ENCODE measurements around the gene PRSS56. TPM values are rescaled to one million over a fixed set of nuclear protein-coding genes. Genes with fewer than 3 reads are reported as not detected.

Gene PRSS56
- total RNA-seq, 2 experiments from 2014 or later: not detected

DNA sequence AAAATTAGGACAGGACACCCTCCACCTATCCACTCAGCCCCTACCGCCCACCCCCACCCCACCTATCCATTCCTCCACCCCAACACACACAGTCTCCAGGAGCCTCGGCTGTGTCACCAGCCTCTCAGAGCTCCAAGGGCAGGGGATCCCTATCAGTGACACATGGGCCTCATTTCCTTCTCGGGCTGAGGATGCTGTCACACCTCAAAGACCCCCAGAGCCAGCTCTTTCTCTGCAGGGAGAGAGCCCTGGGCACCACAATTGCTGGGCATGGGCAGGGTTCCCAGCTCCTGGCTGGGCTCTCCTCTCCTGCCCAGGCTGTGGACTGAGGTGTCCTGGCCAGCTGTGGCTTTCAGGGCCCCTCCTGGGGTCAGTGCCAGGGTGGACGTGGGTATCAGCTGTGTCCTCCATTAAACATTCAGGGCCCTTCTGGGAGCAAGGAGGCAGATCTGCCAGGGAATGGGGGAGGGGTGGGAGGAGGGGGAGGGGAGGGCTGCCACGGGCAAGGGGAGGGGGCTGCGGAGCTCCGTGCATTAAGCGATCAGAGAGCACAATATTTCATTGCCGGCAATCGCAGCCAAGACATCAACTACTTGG is 18.3 kb upstream of the PRSS56 start:
- Mint-ChIP-seq H3K4me3 (no peak overlapping the region), H3K36me3 (ENCODE audit: low read depth) (no peaks in the 10 kb centered on the region), H3K9me3 (no peaks in the 10 kb centered on the region), H3K4me1 (peaks cover 4% of the 10 kb centered on the region), H3K27ac (no peak overlapping the region), H3K27me3 (peaks cover 49% of the 10 kb centered on the region)
- CTCF ChIA-PET: no interaction called here
- no peak for DNase-seq
- POLR2A ChIA-PET: no interaction called here

- no peak for DNase-seq
- no peaks in the 10 kb centered on the region for H3K36me3 Mint-ChIP-seq (ENCODE audit: low read depth)
- H3K4me3 Mint-ChIP-seq: peak overlapping the region; percentile 32
- H3K27me3 Mint-ChIP-seq: peaks cover 49% of the 10 kb centered on the region
- H3K9me3 Mint-ChIP-seq: no peaks in the 10 kb centered on the region
- CTCF ChIA-PET: no interaction called here
- peaks cover 4% of the 10 kb centered on the region for H3K4me1 Mint-ChIP-seq
- POLR2A ChIA-PET: no interaction called here
- no peak overlapping the region for H3K27ac Mint-ChIP-seq
Measured at GRCh38 chr2:232502511-232502910, 17.7 kb upstream of the PRSS56 start.

DNA sequence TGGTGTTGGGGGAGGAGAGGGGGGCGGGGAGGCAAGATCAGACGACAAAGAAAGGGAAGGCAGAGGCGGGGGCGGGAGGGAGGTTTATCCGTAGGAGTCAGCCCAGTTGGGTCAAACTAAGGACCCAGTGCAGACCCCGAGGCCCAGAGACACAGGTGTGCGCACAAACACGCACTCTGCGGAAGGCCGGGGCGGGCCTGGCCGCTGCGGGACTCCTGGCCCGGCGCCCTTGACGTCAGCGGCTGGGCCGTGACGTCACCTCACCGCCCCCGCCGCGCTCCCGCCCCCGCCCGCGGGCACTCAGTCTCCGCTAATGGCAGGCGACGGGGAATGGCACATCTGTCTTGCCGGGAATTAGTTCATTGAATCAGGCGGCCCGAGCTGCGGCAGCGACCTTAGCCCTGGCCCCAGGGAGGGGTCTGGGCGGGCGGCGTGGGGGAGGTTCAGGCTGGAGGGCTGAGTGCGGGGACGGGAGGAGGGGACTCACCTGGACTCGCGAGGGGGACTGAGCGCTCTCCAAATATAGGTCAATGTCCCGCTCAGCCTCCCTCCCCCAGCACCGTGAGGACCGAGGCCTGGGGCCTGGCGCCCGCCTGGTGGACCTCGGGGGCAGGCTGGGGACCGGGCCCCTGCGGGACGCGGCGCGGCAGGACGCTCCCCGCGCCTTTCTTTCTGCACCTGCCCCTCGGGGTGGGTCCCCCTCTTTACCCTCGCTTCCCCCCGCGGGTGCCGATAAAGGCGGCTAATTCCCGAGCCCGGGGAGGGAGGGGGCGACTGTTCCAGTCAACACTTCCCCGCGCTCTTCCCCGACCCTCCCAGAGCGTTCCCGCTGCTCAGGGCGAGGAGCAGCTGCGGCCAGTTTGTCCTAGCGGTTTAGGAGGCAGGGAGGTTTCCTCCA is 17.0 kb upstream of the PRSS56 start:
- ChIA-PET CTCF (interaction anchor here (1.1 kb wide), 1 partner anchor 19 kb away, joined by 3 read pairs; no protein-coding TSS in a partner anchor), POLR2A (no interaction called here)
- peaks cover 49% of the 10 kb centered on the region for H3K27me3 Mint-ChIP-seq
- no peak overlapping the region for H3K27ac Mint-ChIP-seq
- H3K4me1 Mint-ChIP-seq: peaks cover 4% of the 10 kb centered on the region
- DNase-seq: peak; percentile 27
- no peaks in the 10 kb centered on the region for H3K9me3 Mint-ChIP-seq
- no peaks in the 10 kb centered on the region for H3K36me3 Mint-ChIP-seq (ENCODE audit: low read depth)
- H3K4me3 Mint-ChIP-seq: no peak overlapping the region

DNA sequence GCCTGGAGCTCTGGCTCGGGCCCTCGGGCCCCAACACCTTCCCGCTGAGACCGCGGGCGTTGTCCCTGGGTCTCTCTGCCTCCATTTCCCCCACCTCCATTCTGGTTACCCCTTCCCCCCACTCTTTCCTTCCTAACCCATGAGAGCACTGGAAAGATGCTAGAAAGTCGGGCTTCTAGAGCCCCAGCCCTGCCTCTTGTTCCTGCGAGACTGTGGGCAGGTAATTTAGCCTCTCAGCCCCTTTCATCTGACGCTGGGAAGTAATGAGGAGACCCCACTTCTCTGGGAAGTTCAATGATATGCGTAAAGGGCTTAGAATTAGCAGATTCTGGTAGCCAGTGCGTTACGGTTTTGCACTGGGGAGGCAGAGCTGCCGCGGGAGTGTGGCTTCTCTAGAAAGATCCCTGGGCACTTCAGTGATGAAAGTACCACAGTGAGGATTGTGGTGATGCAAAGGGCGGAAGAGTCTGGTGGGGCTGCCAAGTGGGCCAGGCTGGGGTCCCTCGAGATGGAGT is 16.3 kb upstream of the PRSS56 start:
- POLR2A ChIA-PET: no interaction called here
- no peak for DNase-seq
- no peak overlapping the region for H3K4me3 Mint-ChIP-seq
- no peaks in the 10 kb centered on the region for H3K36me3 Mint-ChIP-seq (ENCODE audit: low read depth)
- no peak overlapping the region for H3K27ac Mint-ChIP-seq
- H3K27me3 Mint-ChIP-seq: peaks cover 45% of the 10 kb centered on the region
- no peaks in the 10 kb centered on the region for H3K9me3 Mint-ChIP-seq
- CTCF ChIA-PET: interaction anchor here (1.1 kb wide), 1 partner anchor 18 kb away, joined by 3 read pairs; no protein-coding TSS in a partner anchor
- peaks cover 4% of the 10 kb centered on the region for H3K4me1 Mint-ChIP-seq

DNA sequence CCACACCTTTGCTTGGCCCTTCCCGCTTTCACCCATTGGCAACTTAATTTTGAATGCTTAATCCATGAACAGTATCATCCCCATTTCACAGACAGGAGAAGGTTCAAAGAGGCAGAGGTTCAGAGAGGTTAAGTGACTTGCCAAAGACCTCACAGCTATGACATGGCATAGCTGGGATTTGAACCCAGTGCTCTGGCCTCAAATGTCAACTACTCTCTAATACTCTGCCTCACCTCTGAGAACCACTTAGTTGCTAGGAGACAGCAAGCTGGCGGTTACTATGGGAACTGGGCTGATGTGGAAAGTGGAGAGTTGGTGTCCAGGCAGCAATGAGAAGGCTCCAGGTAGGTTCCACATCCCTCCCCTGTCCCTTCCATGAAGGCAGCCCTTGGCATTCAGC is 15.8 kb upstream of the PRSS56 start:
- CTCF ChIA-PET: interaction anchor here (1.1 kb wide), 1 partner anchor 18 kb away, joined by 3 read pairs; no protein-coding TSS in a partner anchor

GRCh38 chr2:232505856-232506255 is 14.3 kb upstream of the PRSS56 start:
- Mint-ChIP-seq H3K27ac (no peak overlapping the region), H3K4me3 (no peak overlapping the region), H3K4me1 (peaks cover 4% of the 10 kb centered on the region), H3K27me3 (peaks cover 40% of the 10 kb centered on the region), H3K36me3 (ENCODE audit: low read depth) (no peaks in the 10 kb centered on the region), H3K9me3 (no peaks in the 10 kb centered on the region)
- ChIA-PET POLR2A (no interaction called here), CTCF (no interaction called here)
- DNase-seq: no peak

More for the DNA sequence above, 15.8 kb upstream of the PRSS56 start:
- Mint-ChIP-seq H3K27ac (no peak overlapping the region), H3K36me3 (ENCODE audit: low read depth) (no peaks in the 10 kb centered on the region), H3K4me1 (peaks cover 4% of the 10 kb centered on the region), H3K9me3 (no peaks in the 10 kb centered on the region), H3K27me3 (peaks cover 45% of the 10 kb centered on the region), H3K4me3 (no peak overlapping the region)
- POLR2A ChIA-PET: no interaction called here
- no peak for DNase-seq

- no peak for DNase-seq
- CTCF ChIA-PET: no interaction called here
- Mint-ChIP-seq H3K4me1 (peaks cover 4% of the 10 kb centered on the region), H3K27me3 (peaks cover 35% of the 10 kb centered on the region), H3K4me3 (no peak overlapping the region), H3K27ac (no peak overlapping the region), H3K36me3 (ENCODE audit: low read depth) (no peaks in the 10 kb centered on the region), H3K9me3 (no peaks in the 10 kb centered on the region)
- POLR2A ChIA-PET: no interaction called here
Measured at GRCh38 chr2:232506709-232507108, 13.5 kb upstream of the PRSS56 start.

DNA sequence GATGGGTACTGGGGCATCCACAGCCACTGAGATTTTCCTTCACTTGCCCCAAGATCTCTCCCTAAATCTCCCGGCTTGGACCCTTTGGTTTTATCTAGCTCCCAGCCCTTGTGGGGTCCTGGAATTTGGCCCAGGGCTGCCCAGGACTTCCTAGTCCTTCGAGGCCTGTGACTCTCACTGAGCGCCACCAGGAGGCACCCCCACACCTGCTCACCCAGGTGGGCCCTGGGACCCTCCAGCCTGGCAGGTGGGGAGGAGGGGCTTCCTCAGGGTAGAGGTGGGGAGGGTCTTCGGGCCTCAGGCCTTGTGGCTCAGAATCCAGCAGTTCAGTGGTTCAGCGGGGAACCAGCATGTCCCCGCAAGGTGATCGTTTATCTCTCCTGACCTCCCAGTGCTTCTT is 11.9 kb upstream of the PRSS56 start:
- H3K27me3 Mint-ChIP-seq: peaks cover 27% of the 10 kb centered on the region
- H3K36me3 Mint-ChIP-seq (ENCODE audit: low read depth): no peaks in the 10 kb centered on the region
- H3K4me3 Mint-ChIP-seq: no peak overlapping the region
- H3K4me1 Mint-ChIP-seq: peaks cover 2% of the 10 kb centered on the region
- DNase-seq: no peak
- POLR2A ChIA-PET: no interaction called here
- H3K27ac Mint-ChIP-seq: no peak overlapping the region
- CTCF ChIA-PET: no interaction called here
- no peaks in the 10 kb centered on the region for H3K9me3 Mint-ChIP-seq

DNA sequence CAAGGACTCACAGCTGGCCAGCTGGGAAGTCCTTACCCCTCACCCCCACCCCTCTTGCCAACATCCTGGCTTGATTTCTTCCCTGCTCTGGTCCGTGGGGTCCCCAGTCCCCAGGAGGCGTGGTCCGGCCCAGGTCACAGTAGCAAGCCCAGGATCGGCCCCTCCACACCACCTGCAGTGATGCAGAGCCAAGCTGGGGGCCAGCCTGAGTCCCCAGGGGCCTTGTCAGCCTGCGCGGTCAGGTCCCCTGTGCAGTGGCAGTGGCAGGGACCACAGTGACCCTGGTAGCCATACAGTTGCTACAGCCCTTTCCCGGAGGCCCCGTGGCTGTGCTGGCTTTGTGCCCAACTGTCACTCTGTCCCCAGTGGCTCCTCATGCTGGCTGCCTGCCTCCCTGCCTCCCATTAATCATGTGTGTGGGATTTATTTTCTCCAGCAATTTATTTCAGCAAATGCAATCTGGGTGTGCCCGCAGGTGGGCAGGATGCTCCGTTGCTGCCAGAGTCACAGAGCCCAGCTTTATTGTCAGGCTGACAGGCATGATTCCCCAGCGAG is 8.8 kb upstream of the PRSS56 start:
- Mint-ChIP-seq H3K27me3 (peaks cover 12% of the 10 kb centered on the region), H3K4me1 (no peaks in the 10 kb centered on the region), H3K9me3 (no peaks in the 10 kb centered on the region), H3K27ac (no peak overlapping the region), H3K4me3 (no peak overlapping the region), H3K36me3 (ENCODE audit: low read depth) (no peaks in the 10 kb centered on the region)
- DNase-seq: no peak
- ChIA-PET CTCF (no interaction called here), POLR2A (no interaction called here)

DNA sequence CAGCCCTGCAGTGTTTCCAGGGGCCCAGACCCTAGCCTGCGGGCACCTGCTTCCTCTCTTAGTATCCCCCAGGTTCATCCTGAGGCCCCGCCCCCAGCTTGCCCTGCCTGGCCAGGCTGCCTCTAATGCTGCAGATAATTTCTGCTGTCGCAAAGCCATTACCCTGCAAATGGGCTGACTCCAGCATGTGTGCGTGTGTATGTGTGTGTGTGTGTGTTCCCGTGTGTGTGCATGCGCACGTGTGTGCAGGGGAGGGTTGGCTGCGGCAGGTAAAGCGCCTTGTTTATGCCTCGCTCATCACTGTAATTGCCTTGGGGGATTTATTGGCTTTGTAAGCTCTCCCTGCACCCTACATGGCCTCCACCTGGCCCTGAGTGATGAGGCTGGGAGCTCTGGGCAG is 7.6 kb upstream of the PRSS56 start:
- H3K9me3 Mint-ChIP-seq: no peaks in the 10 kb centered on the region
- H3K27me3 Mint-ChIP-seq: peaks cover 12% of the 10 kb centered on the region
- no peak for DNase-seq
- H3K4me1 Mint-ChIP-seq: no peaks in the 10 kb centered on the region
- ChIA-PET POLR2A (no interaction called here), CTCF (interaction anchor here (1.4 kb wide), 2 partner anchors 9 to 72 kb away, joined by 3 read pairs; no protein-coding TSS in a partner anchor)
- no peak overlapping the region for H3K27ac Mint-ChIP-seq
- no peak overlapping the region for H3K4me3 Mint-ChIP-seq
- no peaks in the 10 kb centered on the region for H3K36me3 Mint-ChIP-seq (ENCODE audit: low read depth)

GRCh38 chr2:232513353-232513752 is 6.8 kb upstream of the PRSS56 start:
- peaks cover 12% of the 10 kb centered on the region for H3K27me3 Mint-ChIP-seq
- H3K36me3 Mint-ChIP-seq (ENCODE audit: low read depth): no peaks in the 10 kb centered on the region
- CTCF ChIA-PET: interaction anchor here (1.4 kb wide), 2 partner anchors 9 to 73 kb away, joined by 3 read pairs; no protein-coding TSS in a partner anchor
- no peaks in the 10 kb centered on the region for H3K4me1 Mint-ChIP-seq
- no peaks in the 10 kb centered on the region for H3K9me3 Mint-ChIP-seq
- H3K27ac Mint-ChIP-seq: no peak overlapping the region
- no peak overlapping the region for H3K4me3 Mint-ChIP-seq
- no peak for DNase-seq
- POLR2A ChIA-PET: no interaction called here

- H3K4me3 Mint-ChIP-seq: no peak overlapping the region
- DNase-seq: no peak
- H3K27me3 Mint-ChIP-seq: peaks cover 13% of the 10 kb centered on the region
- no peaks in the 10 kb centered on the region for H3K36me3 Mint-ChIP-seq (ENCODE audit: low read depth)
- CTCF ChIA-PET: no interaction called here
- H3K4me1 Mint-ChIP-seq: no peaks in the 10 kb centered on the region
- no peaks in the 10 kb centered on the region for H3K9me3 Mint-ChIP-seq
- POLR2A ChIA-PET: no interaction called here
- no peak overlapping the region for H3K27ac Mint-ChIP-seq
Measured at GRCh38 chr2:232515639-232516038, 4.5 kb upstream of the PRSS56 start.

- CTCF ChIA-PET: no interaction called here
Measured at GRCh38 chr2:232516551-232516950, 3.6 kb upstream of the PRSS56 start.

More at GRCh38 chr2:232516551-232516950, 3.6 kb upstream of the PRSS56 start:
- POLR2A ChIA-PET: no interaction called here
- no peaks in the 10 kb centered on the region for H3K36me3 Mint-ChIP-seq (ENCODE audit: low read depth)
- H3K9me3 Mint-ChIP-seq: no peaks in the 10 kb centered on the region
- H3K4me1 Mint-ChIP-seq: peaks cover 2% of the 10 kb centered on the region
- H3K4me3 Mint-ChIP-seq: no peak overlapping the region
- DNase-seq: no peak
- H3K27ac Mint-ChIP-seq: no peak overlapping the region
- peaks cover 15% of the 10 kb centered on the region for H3K27me3 Mint-ChIP-seq
